ENCODE measurements around the gene OR2T34. TPM values are rescaled to one million over a fixed set of nuclear protein-coding genes. Genes with fewer than 3 reads are reported as not detected.

The OR2T34 gene, protein sequence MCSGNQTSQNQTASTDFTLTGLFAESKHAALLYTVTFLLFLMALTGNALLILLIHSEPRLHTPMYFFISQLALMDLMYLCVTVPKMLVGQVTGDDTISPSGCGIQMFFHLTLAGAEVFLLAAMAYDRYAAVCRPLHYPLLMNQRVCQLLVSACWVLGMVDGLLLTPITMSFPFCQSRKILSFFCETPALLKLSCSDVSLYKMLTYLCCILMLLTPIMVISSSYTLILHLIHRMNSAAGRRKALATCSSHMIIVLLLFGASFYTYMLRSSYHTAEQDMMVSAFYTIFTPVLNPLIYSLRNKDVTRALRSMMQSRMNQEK
- not detected for total RNA-seq

DNA sequence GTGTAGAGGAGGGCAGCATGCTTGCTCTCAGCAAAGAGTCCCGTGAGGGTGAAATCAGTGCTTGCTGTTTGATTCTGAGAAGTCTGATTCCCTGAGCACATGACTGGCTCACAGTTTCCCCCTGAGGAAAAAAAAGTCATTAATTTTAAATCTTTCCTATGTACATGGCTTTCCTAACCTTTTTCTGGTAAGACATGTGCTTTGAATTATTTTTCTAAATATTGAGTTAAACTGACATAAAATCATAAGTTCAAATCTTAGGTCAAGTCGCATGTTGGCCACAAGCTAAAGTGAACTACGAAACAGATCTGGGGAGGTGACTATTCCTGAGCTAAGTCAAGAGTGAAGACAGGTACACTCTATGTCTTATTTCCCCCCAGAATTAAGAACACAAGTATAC, at the start of gene OR2T34:
OR2T34 (minus strand) TSS at position 101 of the 400 bp plus-strand sequence; CDS start at position 101, 0 bp downstream.

DNA sequence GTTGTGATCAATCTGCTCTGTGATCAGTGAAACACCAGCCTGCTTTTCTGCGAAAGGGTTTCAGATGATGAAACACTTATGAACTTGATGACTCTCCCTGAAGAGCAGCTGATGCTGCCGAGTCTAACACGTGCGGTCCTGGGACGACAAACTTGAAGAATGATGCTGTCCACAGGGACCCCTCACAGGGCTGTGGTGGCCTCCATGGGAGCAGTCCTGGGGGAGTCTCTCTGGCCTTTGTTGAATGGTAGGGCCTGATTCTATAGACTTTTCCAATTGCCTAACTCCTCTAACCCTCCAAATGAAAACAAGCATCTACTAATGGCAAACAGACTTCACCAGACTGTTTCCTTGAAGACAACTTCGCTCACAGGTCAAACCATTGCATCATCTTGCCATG, 23.0 kb upstream of the OR2T34 start, which contains the start of gene OR2T10:
OR2T10 (minus strand) TSS at position 112 of the 400 bp plus-strand sequence. CDS start 3,932 bp downstream, outside the sequence.

DNA sequence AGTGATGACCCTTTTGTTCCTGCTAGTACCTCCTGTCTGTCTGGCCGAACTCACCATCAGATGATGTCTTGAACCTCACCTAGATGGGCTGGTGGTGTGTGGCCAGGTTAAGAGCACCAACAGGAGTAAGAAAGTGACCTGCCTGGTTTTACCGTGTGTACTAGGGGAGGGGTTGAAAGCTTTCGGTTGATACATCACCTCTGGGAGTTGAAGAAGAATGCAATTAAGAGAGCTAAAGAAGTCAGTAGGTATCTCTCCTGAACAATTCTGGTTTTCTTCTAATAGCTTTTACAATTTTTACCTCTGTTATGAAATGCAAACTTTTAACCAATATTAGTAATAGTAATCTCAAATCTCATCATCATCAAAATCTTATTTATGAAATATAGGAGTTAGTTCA, 11.9 kb downstream of the OR2T34 start, which contains the start of gene OR2T29:
OR2T29 (minus strand) TSS at position 101 of the 400 bp plus-strand sequence. CDS start 3,281 bp downstream, outside the sequence.

Other genes with a start within 250 kb of the OR2T34 start
- not detected for gene OR14C36, start 226.0 kb downstream of the OR2T34 start, total RNA-seq
- not detected for gene OR2T4, start 213.1 kb downstream of the OR2T34 start, total RNA-seq
- gene OR2T6, start 199.0 kb downstream of the OR2T34 start, total RNA-seq: not detected
- not detected for gene OR2T1, start 171.7 kb downstream of the OR2T34 start, total RNA-seq
- gene OR2T2, start 129.1 kb downstream of the OR2T34 start, total RNA-seq: not detected
- gene OR2T3, start 101.4 kb downstream of the OR2T34 start, total RNA-seq: not detected
- not detected for gene OR2T5, start 86.2 kb downstream of the OR2T34 start, total RNA-seq
- gene OR2G6, start 66.7 kb downstream of the OR2T34 start, total RNA-seq: not detected
- not detected for gene OR2T29, start 12.0 kb downstream of the OR2T34 start, total RNA-seq
- not detected for gene OR2T10, start 22.9 kb upstream of the OR2T34 start, total RNA-seq
- gene OR2T11, start 60.3 kb upstream of the OR2T34 start, total RNA-seq: not detected
- gene OR2T35, start 70.5 kb upstream of the OR2T34 start, total RNA-seq: not detected
- gene OR2T27, start 80.8 kb upstream of the OR2T34 start, total RNA-seq: not detected
- not detected for gene OR14I1, start 128.0 kb upstream of the OR2T34 start, total RNA-seq
- gene LYPD8, start 181.0 kb upstream of the OR2T34 start, total RNA-seq: not detected

Measured in activated naive CD4-positive, alpha-beta T cell treated with anti-CD3 and anti-CD28 coated beads, Interleukin-2, amount 10 ng/mL, durations not matched to agents 5 hours and 36 hours (primary cell).